GM06990 (cell line): ENCODE measurements around the gene GPR4.
"Not testable (repeated sequence)": the region's sequence is repeated elsewhere in the genome, so short reads cannot be mapped to it uniquely, and the experiment has no call there.

ENCODE experiments used
- DNase-seq: peaks from one replicate; pipeline ENCODE4 v3.0.0-alpha.2; 2011; ENCODE audit not compliant: insufficient read length; ENCODE audit errors: extremely low read depth
- H3K27me3 ChIP-seq: replicated peaks from 2 replicates; pipeline ENCODE4 v1.6.0; 2011; ENCODE audit warnings: low read length; ENCODE audit not compliant: control insufficient read depth, insufficient read depth
- H3K36me3 ChIP-seq: 2 replicates; pipeline ENCODE4 v1.5.1; 2011; ENCODE audit warnings: low read length; ENCODE audit not compliant: control insufficient read depth, insufficient read depth
- H3K4me3 ChIP-seq: replicated peaks from 2 replicates; pipeline ENCODE4 v1.5.1; 2011; ENCODE audit warnings: low read depth, mild to moderate bottlenecking, control low read depth, low read length
- CTCF ChIP-seq: IDR thresholded peaks from 2 replicates; pipeline ENCODE4 v1.5.1; 2011; ENCODE audit warnings: low read length, control low read depth, mild to moderate bottlenecking, inconsistent platforms; ENCODE audit not compliant: insufficient read depth, poor library complexity, severe bottlenecking

The GPR4 gene

GRCh38 chr19:45616704-45617017 is 14.6 kb upstream of the GPR4 start:
- no peak overlapping the region for H3K4me3 ChIP-seq

GRCh38 chr19:45615795-45616703 is 14.0 kb upstream of the GPR4 start:
- TF ChIP-seq CTCF = no peak
- DNase-seq = peak; percentile 91
- Histone ChIP-seq H3K27me3 (no peaks in the 10 kb centered on the region), H3K4me3 (no peak overlapping the region), H3K36me3 (peaks cover 33% of the 10 kb centered on the region)

More at GRCh38 chr19:45616704-45617017, 14.6 kb upstream of the GPR4 start:
- Histone ChIP-seq H3K27me3 (no peaks in the 10 kb centered on the region), H3K36me3 (peaks cover 36% of the 10 kb centered on the region)
- no peak for TF ChIP-seq CTCF
- DNase-seq = no peak

GRCh38 chr19:45615056-45615455 is 13.0 kb upstream of the GPR4 start:
- H3K36me3 ChIP-seq = peaks cover 28% of the 10 kb centered on the region
- H3K4me3 ChIP-seq = not testable (repeated sequence)

GRCh38 chr19:45613926-45614725 is 12.1 kb upstream of the GPR4 start:
- peak; percentile 58 for DNase-seq
- Histone ChIP-seq H3K27me3 (no peaks in the 10 kb centered on the region), H3K36me3 (peaks cover 24% of the 10 kb centered on the region), H3K4me3 (no peak overlapping the region)
- no peak for TF ChIP-seq CTCF

More at GRCh38 chr19:45615056-45615455, 13.0 kb upstream of the GPR4 start:
- not testable (repeated sequence) for H3K27me3 ChIP-seq, DNase-seq

GRCh38 chr19:45608948-45609347 is 6.9 kb upstream of the GPR4 start:
- no peak for DNase-seq
- TF ChIP-seq CTCF = no peak
- H3K4me3 ChIP-seq = no peak overlapping the region
- H3K27me3 ChIP-seq = no peaks in the 10 kb centered on the region
- peaks cover 11% of the 10 kb centered on the region for H3K36me3 ChIP-seq
